Measurements from ENCODE around the gene KRTAP4-12.

- TF ChIP-seq EP300 (IDR thresholded peaks at IDR 0.05) (no peak), CTCF (IDR thresholded peaks at IDR 0.05) (no peak), POLR2AphosphoS5 (IDR thresholded peaks at IDR 0.05) (no peak), POLR2A (IDR thresholded peaks at IDR 0.05) (no peak)
These were observed 17.4 kb upstream of the KRTAP4-12 start for GRCh38 chr17:41141361-41141760.

Data from suprapubic skin (tissue), 4 donors.